Ovary (tissue), 9 donors: ENCODE data around the gene IL1RAPL1. TPM values are rescaled to one million over a fixed set of nuclear protein-coding genes. Genes with fewer than 3 reads are reported as not detected.

Experiments used
- DNase-seq, 5 donors: peaks; one replicate each; pipeline ENCODE4 v3.0.0-alpha.2; 2019 to 2020
- H3K27ac ChIP-seq, 2 donors: fragments of 200-600 bp; one replicate each; pipeline versions ENCODE4 v1.5.1 to v1.8.0; 2019 to 2022
- H3K27me3 ChIP-seq: fragments of 200-600 bp; one replicate; pipeline ENCODE4 v1.8.0; 2022
- H3K36me3 ChIP-seq: fragments of 200-600 bp; sonication (generic); one replicate; pipeline ENCODE4 v1.5.1; 2019
- H3K4me1 ChIP-seq: one replicate; pipeline ENCODE4 v1.8.1; 2013; ENCODE audit warnings: mild to moderate bottlenecking, moderate library complexity; ENCODE audit not compliant: insufficient read depth
- H3K4me3 ChIP-seq: fragments of 200-600 bp; sonication (generic); one replicate; pipeline ENCODE4 v1.5.1; 2017
- H3K9me3 ChIP-seq, 2 donors: fragments of 200-600 bp in 1 of 2; sonication (generic) in 1 of 2; one replicate each; pipeline versions ENCODE4 v1.5.1 to v1.8.1; 2013 to 2019; ENCODE audit warnings: mild to moderate bottlenecking in 1 of 2, moderate library complexity in 1 of 2
- CTCF ChIP-seq, 3 donors: fragments of 450-650 bp in 2 of 3; fragments of 200-600 bp in 1 of 3; IDR thresholded peaks; one replicate each; pipeline versions ENCODE4 v1.5.1 to v1.8.0; 2016 to 2022; ENCODE audit warnings: antibody characterized with exemption in 3 of 3, mild to moderate bottlenecking in 1 of 3
- EP300 ChIP-seq: sonication (generic); formaldehyde crosslinking; IDR thresholded peaks from one replicate; pipeline ENCODE4 v1.6.1; 2017; ENCODE audit warnings: antibody characterized with exemption
- POLR2A ChIP-seq: fragments of 450-650 bp; IDR thresholded peaks from one replicate; pipeline ENCODE4 v1.6.1; 2017; ENCODE audit warnings: antibody characterized with exemption, mild to moderate bottlenecking, moderate library complexity
- WGBS, 3 donors: extraction: QIAGEN DNeasy Blood & Tissue Kit in 1 of 3; methylation state at CpG; one replicate each; pipeline versions ENCODE4 v1.1.5 to v1.1.7; 2013 to 2017; 5-methylcytosine and 5-hydroxymethylcytosine counted together
- intact Hi-C, 4 donors: fragments of 100-400 bp; cut with DNase I; formaldehyde crosslinking; loops; one replicate each; pipeline versions ENCODE4 v1.11.0 to v1.15.1; 2022 to 2023
- polyA plus RNA-seq, 2 donors: library from polyadenylated mRNA; stranded (reverse); fragments of 200-250 nt in 1 of 2; fragments of 350-450 nt in 1 of 2; fragmentation: Illumina TruSeq in 1 of 2; extraction: RNeasy Lipid Tissue Mini Kit (QIAGEN cat#74804) in 1 of 2; gene quantifications; one replicate each; pipeline ENCODE4 v1.2.3, GENCODE V29; 2013 to 2014
- total RNA-seq, 7 donors: library from RNA; depleted of rRNA in 2 of 7; stranded (reverse); fragments of >200 nt in 2 of 7; fragmentation: NEBNext Ultra II Directional in 3 of 7; extraction: Animal tissue kit (Norgen Biotek cat#: 25700) in 3 of 7; gene quantifications; one replicate each; pipeline versions ENCODE4 v1.1.0 to v1.2.4, GENCODE V29; 2016 to 2023
- donor health status: DM: no; HTN: no; CAD: no; lungs with moderate emphysema.
- donor health status: DM: no; HTN: no; CAD: no.
- donor health status: Bipolar disorder and iron deficiency.
- donor health status: DM: yes; HTN: yes; CAD: no.
- donor health status: DM: no; HTN: no; CAD: no.
- donor health status: DM: yes; HTN: yes; CAD: no.

The IL1RAPL1 gene
- total and polyA plus RNA-seq, 9 donors = 0.23 to 1.3 (median 0.61) TPM

GRCh38 chrX:28847423-28847822 lies 260.2 kb downstream of the IL1RAPL1 start:
- Histone ChIP-seq H3K27me3 (no peaks in the 10 kb centered on the region), H3K4me3 (no peak overlapping the region), H3K4me1 (no peaks in the 10 kb centered on the region), H3K27ac (no peak overlapping the region), H3K9me3 (no peaks in the 10 kb centered on the region), H3K36me3 (no peaks in the 10 kb centered on the region)
- peak in 1 of 5 donors; percentile 13 for DNase-seq
- WGBS, 3 donors = 36 to 45% (median 40%) methylated on average over 3 of the region's 3 CpGs
- intact Hi-C loops = no loop called here
- TF ChIP-seq EP300 (no peak), CTCF (IDR thresholded peaks at IDR 0.05) (no peak), POLR2A (no peak)

- 67 to 78% (median 68%) methylated on average over 3 of the region's 3 CpGs for WGBS, 3 donors
- Histone ChIP-seq H3K27ac (no peak overlapping the region), H3K9me3 (no peaks in the 10 kb centered on the region), H3K27me3 (no peaks in the 10 kb centered on the region), H3K4me3 (no peak overlapping the region), H3K4me1 (no peaks in the 10 kb centered on the region), H3K36me3 (no peaks in the 10 kb centered on the region)
- TF ChIP-seq POLR2A (no peak), EP300 (no peak), CTCF (IDR thresholded peaks at IDR 0.05) (no peak)
- no peak for DNase-seq
- intact Hi-C loops = no loop called here
These were observed 261.5 kb downstream of the IL1RAPL1 start for GRCh38 chrX:28848707-28849106.

GRCh38 chrX:28850955-28851354 lies 263.7 kb downstream of the IL1RAPL1 start:
- 57 to 69% (median 63%) methylated on average over 2 of the region's 2 CpGs for WGBS, 3 donors
- intact Hi-C loops = no loop called here

GRCh38 chrX:28851871-28852270 lies 264.6 kb downstream of the IL1RAPL1 start:
- no peaks in the 10 kb centered on the region for H3K27me3 ChIP-seq
- H3K36me3 ChIP-seq = no peaks in the 10 kb centered on the region
- no peaks in the 10 kb centered on the region for H3K9me3 ChIP-seq
- no peak for DNase-seq
- TF ChIP-seq EP300 (no peak), CTCF (IDR thresholded peaks at IDR 0.05) (no peak), POLR2A (no peak)
- H3K4me3 ChIP-seq = no peak overlapping the region
- H3K4me1 ChIP-seq = no peaks in the 10 kb centered on the region
- H3K27ac ChIP-seq = no peak overlapping the region
- WGBS, 3 donors = 78 to 86% (median 78%) methylated on average over 1 of the region's 1 CpG
- intact Hi-C loops = no loop called here

More at GRCh38 chrX:28850955-28851354, 263.7 kb downstream of the IL1RAPL1 start:
- DNase-seq = no peak
- TF ChIP-seq POLR2A (no peak), CTCF (IDR thresholded peaks at IDR 0.05) (no peak), EP300 (no peak)
- no peaks in the 10 kb centered on the region for H3K27me3 ChIP-seq
- H3K9me3 ChIP-seq = no peaks in the 10 kb centered on the region
- H3K4me1 ChIP-seq = no peaks in the 10 kb centered on the region
- H3K36me3 ChIP-seq = no peaks in the 10 kb centered on the region
- no peak overlapping the region for H3K27ac ChIP-seq
- H3K4me3 ChIP-seq = no peak overlapping the region
